ENCODE measurements around the gene E2F8. TPM values are rescaled to one million over a fixed set of nuclear protein-coding genes. Genes with fewer than 3 reads are reported as not detected.

Gene E2F8
- total and polyA plus RNA-seq, 2 donors (not counting 3 experiments of a cell fraction or from before 2014, with no cell fraction given): 6.5 to 19.1 TPM

DNA sequence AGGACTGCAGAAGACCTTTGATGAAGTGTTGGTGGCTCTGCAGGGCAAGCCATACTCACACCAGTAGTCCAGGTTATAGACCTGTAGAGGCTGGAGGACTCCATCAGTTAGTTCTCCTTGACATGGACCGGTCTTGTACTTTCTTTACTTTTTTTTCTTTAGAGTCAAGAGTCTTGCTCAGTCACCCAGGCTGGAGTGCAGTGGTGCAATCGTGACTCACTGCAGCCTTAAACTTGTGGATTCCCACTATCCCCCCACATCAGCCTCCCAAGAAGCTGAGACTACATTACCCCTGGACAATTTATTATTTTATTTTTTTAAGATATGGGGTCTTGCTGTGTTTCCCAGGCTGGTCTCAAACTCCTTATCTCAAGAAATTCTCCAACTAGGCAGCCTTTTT is 49.6 kb upstream of the E2F8 start:
- Histone ChIP-seq H3K27ac (ENCODE audit: insufficient read depth, low read depth, low read length) (no peak overlapping the region), H3K4me3 (replicated peaks in 1 of 3; ENCODE audit: insufficient read depth in 1 of 3, low read depth in 1 of 3, low read length in 3 of 3) (no peak overlapping the region), H3K9me1 (replicated peaks; ENCODE audit: control insufficient read depth, extremely low read depth, insufficient read depth, low read length) (no peaks in the 10 kb centered on the region), H2AFZ (ENCODE audit: low read depth, low read length) (no peak overlapping the region), H3K27me3 (ENCODE audit: control insufficient read depth in 2 of 2, insufficient read depth in 2 of 2, low read length in 2 of 2) (peaks cover 9 to 12% of the 10 kb centered on the region in 2 experiments), H3K9ac (replicated peaks; ENCODE audit: extremely low read depth, insufficient read depth, low read length) (no peak overlapping the region), H3K79me2 (ENCODE audit: control insufficient read depth, insufficient read depth, low read length) (no peaks in the 10 kb centered on the region), H3K36me3 (ENCODE audit: control insufficient read depth in 2 of 2, extremely low read depth in 1 of 2, insufficient read depth in 2 of 2, low read length in 2 of 2) (no peaks in the 10 kb centered on the region), H3K4me1 (ENCODE audit: control insufficient read depth, extremely low read depth, insufficient read depth, low read length) (no peaks in the 10 kb centered on the region), H4K20me1 (replicated peaks; ENCODE audit: control insufficient read depth, extremely low read depth, insufficient read depth, low read length) (no peaks in the 10 kb centered on the region), H3K9me3 (replicated peaks; ENCODE audit: control insufficient read depth, insufficient read depth, low read length) (no peaks in the 10 kb centered on the region), H3K4me2 (ENCODE audit: insufficient read depth, low read length) (no peak overlapping the region)
- dilution Hi-C loops (cut with MboI; ENCODE audit: extremely low pct_ligation_motif_present, low sequenced_read_pairs) (no loop called here), intact Hi-C loops (cut with micrococcal nuclease) (no loop called here)
- BruUV-seq (replicated peaks): no TSS peak
- DNase-seq (ENCODE audit: low read depth, low spot score): no peak
- FAIRE-seq: no peak
- CTCF ChIA-PET: no interaction called here
- POLR2A ChIA-PET: no interaction called here
- TF ChIP-seq JUN (IDR thresholded peaks at IDR 0.05; ENCODE audit: borderline replicate concordance, insufficient read depth, insufficient read length, low read depth) (no peak), MAX (IDR thresholded peaks at IDR 0.05; ENCODE audit: insufficient read depth, insufficient read length) (no peak), POLR2AphosphoS5 (IDR thresholded peaks at IDR 0.05; ENCODE audit: insufficient read depth, low read depth, low read length) (no peak), FOS (IDR thresholded peaks at IDR 0.05; ENCODE audit: borderline replicate concordance, insufficient read depth, low read length) (no peak), EZH2 (IDR thresholded peaks at IDR 0.05; ENCODE audit: borderline replicate concordance, low read depth, low read length, severe bottlenecking) (no peak), MYC (IDR thresholded peaks at IDR 0.05; ENCODE audit: low read depth, low read length) (no peak), CTCF (IDR thresholded peaks at IDR 0.05; ENCODE audit: extremely low read depth in 1 of 2, insufficient read depth in 1 of 2, low read depth in 1 of 2, low read length in 2 of 2) (no peak)

Data from endothelial cell of umbilical vein (primary cell).